AML-193 (cell line): ENCODE data around the gene RPH3AL.
"Not testable (repeated sequence)": the region's sequence is repeated elsewhere in the genome, so short reads cannot be mapped to it uniquely, and the experiment has no call there.

Experiments
- DNase-seq, 2 experiments: peaks; one replicate each; lab custom pipeline; 2025; lab: John Stamatoyannopoulos, UW

The RPH3AL gene

DNA sequence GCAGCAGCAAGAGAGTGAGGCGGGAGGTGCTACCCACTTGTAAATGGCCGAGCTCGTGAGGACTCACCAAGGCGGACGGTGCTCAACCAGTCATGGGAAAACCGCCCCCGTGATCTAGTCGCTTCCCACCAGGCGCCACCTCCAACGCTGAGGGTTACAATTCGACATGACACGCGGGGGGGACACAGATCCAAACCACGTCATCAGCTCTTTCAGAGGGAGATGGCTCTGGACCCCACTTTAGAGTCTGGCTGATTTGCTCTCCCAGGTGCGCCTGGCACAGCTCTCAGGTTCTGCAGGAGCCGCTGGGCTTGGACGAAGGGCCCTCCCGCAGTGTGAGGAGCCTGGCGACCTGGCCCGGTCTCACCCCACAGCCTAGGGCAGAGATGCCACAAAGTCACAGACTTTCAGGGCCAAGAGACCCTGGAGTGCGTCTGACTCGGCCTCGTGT, 150.1 kb downstream of the RPH3AL start:
- DNase-seq = no peak

DNA sequence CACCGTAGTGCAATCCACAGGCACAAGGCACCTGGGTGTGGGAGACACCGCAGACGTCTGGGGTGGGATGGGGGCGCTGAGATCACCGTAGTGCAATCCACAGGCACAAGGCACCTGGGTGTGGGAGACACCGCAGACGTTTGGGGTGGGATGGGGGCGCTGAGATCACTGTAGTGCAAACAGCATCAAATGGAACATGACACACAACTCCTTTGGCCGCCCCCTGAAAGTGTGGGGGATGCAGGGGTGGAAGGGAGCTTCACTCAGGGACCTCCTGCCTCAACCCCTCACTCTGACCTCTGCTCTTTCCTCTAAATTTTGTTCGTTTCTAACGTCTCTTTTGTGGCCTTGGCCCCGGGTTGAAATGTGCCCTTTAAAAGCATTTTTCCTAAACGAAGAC, 150.9 kb downstream of the RPH3AL start:
- DNase-seq = not testable (repeated sequence)

DNA sequence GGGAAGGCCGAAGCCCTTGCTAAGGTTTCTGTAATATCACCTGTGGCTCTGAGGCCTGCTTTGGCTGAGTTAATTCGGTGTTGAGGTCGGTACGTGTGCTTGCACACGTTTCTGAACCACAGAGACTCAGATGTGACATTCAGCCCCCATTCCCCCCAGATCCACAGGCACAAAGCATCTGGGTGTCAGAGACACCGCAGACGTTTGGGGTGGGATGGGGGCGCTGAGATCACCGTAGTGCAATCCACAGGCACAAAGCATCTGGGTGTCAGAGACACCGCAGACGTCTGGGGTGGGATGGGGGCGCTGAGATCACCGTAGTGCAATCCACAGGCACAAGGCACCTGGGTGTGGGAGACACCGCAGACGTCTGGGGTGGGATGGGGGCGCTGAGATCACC, 151.3 kb downstream of the RPH3AL start:
- not testable (repeated sequence) for DNase-seq

DNA sequence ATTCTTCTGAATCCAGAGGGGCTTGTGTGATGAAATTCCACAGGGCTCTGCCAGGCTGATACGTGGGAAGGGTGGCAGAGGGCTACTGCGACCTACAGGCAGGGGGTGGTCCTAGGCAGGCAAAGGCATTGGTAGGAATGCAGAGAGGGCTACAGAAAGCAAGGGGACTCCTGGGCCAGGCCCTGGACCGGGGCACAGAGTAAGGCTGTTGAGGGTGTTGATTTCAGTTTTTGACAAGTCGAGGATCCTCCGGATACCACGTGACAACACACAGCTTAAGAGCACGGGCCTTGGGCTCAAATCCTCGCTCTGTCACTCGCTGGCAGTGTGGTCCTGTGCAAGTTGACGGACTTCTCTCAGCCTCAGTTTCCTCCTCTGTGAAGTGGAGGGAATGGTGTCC, 152.0 kb downstream of the RPH3AL start:
- no peak for DNase-seq

DNA sequence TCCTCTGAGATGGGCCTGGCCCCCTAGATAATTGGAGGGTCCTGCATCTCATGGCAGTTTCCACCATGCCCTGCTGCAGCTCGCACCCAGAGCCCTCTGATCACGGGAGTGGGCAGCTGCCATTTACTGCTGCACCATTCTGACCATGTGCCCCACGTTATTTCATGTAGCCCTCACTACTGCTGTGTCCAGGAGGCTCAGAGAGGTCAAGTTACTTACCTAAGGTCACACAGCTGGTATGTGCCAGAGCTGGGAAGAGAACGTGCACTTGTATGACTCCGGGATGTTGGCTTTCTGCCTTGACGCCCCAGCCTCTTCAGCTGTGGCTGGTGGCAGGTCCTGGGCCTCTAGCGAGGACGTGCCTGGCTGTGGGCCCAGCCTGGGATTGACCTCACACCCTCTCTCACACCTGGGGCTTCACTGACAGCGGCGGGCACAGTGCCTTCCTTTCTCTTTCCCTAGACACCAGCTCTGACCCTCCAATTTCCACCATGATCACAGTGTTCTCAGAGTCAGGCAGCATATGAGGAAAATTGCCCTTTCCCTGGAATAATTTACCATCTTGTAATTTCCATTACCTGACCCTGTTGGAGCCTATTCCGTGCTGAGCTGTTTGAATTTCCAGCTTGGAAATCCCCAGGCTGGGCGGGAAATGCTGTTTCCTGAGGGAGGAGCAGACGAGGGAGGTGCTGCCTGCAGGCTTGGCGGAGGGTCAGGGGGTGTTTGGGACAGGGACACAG, 152.6 kb downstream of the RPH3AL start:
- no peak for DNase-seq

DNA sequence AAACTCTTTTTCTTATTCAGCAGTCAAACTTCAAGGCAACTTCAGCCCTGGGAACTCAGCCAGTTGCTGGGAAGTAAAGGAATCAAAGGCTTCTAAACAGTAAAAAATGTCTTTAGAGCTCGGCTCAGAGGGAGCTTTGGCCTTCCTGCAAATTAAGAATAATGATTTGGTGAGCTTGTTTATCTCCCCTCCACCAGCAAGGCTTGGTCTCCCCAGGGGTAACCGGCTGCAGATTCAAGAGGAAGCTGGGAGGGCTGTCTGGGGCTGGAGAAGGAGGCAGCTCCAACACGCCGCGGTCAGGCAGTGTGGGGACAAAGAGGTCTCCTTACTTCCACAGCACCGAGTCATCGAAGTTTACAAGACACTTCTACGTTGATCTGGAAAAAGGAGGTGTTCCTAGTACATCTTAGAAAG, 153.4 kb downstream of the RPH3AL start:
- DNase-seq = no peak

DNA sequence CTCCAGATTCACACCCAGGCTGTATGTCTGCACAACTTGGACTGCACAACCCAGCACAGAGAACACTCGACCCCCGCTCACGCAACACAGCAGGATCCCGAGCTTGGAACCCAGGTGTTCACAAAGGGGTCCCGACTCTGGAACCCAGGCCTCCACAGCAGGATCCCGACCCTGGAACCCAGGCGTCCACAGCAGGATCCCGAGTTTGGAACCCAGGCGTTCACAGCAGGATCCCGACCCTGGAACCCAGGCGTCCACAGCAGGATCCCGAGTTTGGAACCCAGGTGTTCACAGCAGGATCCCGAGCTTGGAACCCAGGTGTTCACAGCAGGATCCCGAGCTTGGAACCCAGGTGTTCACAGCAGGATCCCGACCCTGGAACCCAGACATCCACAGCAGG, 154.4 kb downstream of the RPH3AL start:
- not testable (repeated sequence) for DNase-seq

DNA sequence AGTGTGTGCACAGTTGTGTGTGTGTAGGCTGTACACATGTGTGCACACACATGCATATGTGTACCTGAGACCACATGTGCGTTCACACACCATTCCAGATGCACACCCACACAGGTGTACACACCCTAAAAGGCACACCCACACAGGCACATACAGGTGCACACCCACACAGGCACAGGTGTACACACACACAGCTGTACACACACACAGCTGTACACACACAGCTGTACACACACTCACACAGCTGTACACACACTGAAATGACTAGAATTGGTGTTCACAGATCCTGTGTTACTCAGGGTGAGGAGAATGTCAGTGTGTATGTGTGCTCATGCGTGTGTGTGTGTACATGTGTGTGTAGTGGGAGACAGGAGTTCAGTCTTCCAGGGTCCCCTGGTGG, 155.3 kb downstream of the RPH3AL start:
- DNase-seq = no peak

DNA sequence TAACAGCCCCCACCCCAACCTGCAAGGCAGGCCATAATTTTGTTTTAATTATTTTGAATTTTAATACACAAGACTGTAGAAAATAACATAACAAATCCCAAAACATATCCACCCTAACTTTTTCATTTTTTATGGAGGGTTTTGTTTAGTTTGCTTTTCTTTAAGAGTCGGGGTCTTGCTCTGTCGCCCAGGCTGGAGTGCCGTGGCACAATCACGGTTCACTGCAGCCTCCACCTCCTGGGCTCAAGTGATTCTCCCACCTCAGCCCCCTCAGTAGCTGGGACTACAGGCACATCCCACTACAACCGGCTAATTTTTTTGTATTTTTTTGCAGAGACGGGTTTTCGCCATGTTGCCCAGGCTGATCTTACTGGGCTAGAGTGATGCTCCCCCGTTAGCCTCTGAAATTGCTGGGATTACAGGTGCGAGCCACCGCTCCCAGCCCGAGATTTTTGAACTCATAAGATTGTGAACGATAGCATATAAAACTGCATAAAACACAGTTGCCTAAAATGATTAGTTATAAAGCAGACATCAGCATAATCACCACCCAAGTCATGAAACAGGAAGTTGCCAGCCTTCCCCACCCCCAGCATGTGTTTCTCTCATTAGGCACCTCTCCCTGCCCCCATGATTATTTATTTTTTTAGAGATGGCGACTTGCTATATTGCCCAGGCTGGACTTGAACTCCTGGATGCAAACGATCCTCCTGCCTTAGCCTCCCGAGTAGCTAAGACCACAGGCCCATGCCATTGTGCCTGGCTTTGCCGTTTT, 157.6 kb downstream of the RPH3AL start:
- DNase-seq = no peak

DNA sequence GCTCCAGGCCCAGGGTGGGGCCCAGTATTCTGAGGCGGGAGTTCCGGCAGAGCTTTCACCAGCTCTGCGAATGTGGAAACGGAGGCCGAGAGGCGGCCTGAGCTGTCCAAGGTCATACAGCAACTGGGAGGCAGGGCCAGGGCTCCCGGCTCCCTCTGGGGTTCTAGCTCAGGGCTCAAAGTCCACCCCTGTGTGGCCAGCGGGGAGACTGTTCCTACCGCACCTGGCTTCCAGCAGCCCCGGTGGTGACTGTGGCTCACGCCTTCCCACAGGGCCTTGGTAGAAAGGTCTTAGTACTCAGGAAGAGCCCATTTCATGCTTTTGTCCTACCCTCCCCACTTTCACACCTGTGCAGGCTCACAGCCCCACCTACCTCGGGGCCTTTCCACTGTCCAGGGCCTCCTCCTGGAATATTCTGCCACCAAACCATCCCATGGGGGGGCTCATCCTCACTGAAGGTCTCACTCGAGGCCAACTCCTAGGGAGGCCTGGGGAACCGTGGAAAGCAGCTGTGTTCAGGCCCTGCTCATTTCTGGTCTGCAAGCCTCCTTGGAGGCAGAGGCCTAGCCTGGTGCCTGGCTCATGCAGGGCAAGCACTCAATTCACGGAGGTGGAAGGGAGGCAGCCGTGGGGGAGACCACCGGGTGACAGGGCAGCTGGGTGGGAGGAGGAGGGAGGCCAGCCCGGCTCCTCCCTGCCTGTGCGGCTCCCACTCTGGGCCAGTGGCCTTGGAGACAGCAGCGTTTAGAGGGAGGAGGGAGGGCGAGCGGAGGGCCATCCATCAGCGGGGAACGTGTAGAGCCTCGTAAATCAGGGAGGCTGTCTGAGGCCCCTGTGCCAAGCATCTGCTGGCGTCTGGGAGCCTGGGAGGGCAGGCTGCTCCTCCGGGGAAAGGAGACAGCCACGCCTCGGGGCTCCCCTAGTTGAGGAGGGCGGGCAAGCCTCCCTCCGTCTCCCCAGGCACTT, 158.5 kb downstream of the RPH3AL start:
- DNase-seq = no peak

DNA sequence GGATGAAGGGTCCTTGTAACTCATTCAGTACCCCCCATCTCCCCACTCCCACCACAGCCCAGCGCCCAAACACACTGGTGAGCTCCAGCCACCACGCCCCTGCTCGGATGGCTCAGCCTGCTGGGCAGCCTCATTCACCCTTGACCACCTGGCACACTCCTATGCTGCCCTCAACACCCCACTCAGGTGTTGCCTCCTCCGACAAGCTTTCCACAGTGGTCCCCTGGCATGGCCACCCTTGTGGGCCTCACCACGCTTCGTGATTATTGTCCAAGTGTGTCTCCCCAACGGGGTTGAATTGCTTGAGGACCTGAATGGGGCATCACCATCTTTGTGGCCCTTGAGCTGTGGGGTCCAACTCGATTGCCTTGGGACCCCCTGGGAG, 159.2 kb downstream of the RPH3AL start:
- DNase-seq = no peak

DNA sequence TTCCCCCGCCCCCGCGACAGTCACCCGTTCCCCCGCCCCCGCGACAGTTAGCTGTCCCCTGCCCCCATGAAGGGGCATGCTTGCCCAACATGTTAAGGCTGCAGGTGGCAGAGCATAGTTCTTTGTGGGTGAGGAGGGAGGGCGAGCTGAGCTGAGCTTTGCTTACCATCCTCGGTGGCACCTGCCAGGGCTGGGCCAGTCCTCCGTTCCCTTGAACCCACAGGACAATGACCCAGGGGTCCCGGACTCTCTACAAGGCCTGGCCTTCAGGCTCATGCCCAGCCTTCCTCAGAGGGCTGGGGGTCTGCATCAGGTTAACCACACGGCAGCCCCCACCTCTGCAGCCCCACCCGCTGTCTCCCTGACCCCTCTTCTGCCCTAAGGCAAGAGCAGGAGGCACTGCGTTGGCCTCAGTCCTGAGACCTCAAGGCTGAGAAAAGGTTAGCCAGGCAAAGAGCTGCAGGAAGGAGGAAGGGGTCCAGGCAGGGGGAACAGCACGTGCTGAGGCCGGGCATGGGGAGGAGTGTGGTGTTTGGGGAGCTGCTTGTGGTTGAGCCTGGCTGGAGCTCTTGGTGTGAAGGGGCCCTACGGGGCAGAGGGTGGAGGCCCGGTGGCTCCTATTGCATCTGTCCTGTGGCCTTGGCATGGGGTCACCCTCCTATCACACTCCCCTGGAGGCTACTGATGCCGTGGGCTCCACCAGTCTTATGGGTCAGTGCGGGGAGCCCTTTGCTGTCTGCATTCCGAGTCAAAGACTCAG, 159.8 kb downstream of the RPH3AL start:
- no peak for DNase-seq

DNA sequence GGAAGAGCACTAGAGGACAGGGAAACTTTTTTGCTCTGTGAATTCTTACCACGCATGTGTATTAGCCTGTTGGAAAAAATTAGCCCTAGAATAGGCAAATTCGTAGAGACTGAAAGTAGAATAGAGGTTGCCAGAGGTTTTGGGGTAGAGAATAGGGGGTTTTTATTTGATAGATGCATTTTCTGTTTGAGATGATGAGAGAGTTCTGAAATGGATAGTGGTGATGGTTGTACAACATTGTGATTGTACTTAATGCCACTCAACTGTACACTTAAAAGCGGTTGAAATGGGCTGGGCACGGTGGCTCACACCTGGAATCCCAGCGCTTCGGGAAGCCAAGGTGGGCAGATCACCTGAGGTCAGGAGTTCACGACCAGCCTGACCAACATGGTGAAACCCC, 163.2 kb downstream of the RPH3AL start:
- DNase-seq = no peak

DNA sequence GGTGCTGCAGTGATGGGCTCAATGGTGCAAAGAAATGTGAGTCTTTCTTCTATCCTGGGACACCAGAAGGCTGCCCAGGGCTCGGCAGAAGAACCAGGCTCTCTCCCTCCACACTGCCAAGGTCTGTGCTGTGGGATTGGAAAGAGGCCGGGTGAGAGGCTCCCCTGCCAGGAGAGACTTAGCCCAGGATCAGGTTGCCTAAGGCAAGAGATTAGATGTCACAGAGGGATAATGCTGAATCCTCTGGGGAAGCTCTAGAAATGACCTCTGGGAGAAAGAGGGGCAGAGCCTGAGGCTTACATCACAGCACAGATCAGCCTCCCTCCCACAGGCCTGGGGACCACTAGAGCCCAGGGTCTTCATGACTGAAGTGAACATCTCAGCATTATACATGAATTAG, 165.5 kb downstream of the RPH3AL start:
- DNase-seq = no peak

DNA sequence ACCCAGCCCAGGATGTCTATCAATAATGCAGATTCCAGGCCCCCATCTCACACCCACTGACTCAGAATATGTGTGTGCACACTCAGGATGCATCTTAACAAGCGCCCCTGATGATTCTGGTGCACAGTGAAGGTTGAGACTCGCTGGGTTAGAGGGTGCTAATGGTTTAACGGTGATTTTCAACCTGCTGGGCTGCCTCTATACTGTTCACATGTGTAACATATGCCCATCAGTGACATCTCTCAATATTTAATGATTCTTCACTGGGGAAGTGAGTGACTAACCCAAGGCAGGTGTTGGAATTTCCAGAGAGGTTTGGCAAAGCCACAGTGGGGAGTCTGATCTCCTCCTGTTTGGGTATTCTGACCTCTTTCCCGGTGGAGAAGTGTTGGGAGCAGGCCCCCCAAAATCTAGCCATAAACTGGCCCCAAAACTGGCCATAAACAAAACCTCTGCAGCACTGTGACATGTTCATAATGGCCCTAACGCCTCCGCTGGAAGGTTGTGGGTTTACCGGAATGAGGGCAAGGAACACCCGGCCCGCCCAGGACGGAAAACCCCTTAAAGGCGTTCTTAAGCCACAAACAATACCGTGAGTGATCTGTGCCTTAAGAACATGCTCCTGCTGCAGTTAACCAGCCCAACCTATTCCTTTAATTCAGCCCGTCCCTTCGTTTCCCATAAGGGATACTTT, 167.0 kb downstream of the RPH3AL start:
- DNase-seq = no peak

DNA sequence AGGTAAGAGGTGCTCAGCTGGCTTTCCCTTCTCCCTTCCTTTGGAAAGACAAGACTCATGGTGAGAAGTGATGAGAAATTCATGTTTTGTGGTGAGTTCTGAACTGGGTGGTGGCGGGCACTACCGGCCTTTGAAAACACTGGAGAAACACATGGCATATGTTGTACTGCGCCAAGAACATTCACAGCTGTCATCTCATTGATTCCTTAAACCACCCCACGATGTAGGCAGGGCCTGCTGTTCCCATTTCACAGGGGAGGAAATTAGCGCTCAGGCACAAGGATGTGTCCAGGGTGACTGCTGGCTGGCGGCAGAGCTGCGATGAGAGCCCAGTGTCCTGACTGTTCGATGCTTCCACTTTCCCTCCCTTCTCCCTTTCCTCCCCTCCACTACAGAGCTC, 169.6 kb downstream of the RPH3AL start:
- DNase-seq = no peak

DNA sequence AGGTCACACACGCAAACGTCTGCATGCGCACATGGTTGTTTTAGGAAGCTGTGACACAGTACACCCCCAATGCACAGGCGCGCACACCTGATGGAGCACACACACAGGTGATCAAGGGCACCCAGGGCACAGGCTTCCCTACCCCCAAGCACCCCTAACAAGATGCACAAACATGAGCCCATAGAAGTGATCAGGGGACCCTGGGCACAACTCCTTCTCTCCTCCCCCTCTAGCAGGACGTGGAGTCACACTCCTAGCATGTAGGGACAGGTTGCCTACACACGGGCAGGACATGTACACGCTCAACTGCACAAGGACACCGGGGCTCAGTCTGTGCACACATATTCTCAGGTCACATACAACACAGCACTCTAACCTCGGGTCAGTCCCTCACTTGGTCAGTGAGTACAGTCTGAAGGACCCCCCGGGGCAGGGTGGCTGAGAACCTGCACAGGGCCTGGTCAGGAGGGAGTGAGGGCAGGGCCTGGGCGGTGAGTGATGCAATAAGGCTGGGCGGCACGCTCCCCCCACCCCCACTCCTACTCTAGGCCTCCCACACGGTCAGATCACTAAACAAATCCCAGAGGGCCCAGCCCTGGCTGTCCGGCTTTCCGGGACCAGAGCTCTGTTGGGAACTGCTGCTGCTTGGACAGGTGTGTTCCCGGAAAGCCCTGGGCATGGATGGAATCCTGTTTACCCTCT, 170.4 kb downstream of the RPH3AL start:
- DNase-seq = no peak

DNA sequence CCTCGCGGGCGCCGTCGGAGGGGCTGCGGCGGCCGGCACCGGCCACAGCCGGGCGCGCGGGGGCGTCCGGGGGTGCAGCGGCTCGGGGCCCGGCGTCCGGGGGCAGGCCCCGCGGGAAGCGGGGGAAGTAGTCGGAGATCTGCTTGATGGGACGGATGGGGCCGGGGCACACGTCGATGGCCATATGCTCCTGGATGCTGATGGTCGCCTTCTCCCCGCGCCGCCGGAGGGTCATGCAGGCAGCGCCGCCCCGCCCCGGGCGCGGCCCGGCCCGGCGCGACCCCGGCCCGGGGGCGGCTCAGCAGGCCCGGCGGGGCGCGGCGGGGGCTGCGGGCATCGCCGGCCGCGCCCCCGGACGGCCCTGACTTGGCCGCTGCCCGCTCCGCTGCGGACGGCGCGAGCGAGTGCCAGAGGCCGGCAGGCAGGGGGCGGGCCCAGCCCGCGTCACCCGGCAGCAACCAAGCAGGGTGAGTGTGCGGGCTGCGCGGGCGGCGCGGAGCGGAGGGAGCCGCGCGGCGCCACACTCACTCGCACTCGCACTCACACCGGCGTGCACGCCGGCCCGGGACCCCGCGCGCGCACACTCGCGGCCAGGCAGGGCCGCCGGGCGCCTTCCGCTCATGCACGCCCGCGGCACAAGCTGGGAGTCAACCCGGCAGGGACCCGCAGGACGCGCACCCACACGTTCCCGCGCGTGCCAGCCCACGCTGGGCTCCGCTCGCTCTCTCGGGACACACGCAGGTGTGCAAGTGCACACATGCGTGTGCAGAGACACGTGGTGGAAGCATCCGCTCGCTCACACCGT, 171.2 kb downstream of the RPH3AL start, which contains the start of gene DOC2B:
Gene DOC2B, minus strand, starts transcription at position 406 of the 805 bp plus-strand sequence. Its CDS starts 171 bp downstream, at position 235.
- no peak for DNase-seq
